DLD1 (cell line): ENCODE data around the gene PRDM10.
"Not testable (repeated sequence)": the region's sequence is repeated elsewhere in the genome, so short reads cannot be mapped to it uniquely, and the experiment has no call there.

Source experiments
- in situ Hi-C: cut with HindIII; loops from 2 replicates; pipeline ENCODE4 v1.10.0; 2017; ENCODE audit warnings: low sequenced_read_pairs

The PRDM10 gene

GRCh38 chr11:129918361-129918760, 84.3 kb downstream of the PRDM10 start:
- in situ Hi-C loops: no loop called here

- in situ Hi-C loops: no loop called here
Measured at GRCh38 chr11:129917231-129917630, 85.4 kb downstream of the PRDM10 start.

DNA sequence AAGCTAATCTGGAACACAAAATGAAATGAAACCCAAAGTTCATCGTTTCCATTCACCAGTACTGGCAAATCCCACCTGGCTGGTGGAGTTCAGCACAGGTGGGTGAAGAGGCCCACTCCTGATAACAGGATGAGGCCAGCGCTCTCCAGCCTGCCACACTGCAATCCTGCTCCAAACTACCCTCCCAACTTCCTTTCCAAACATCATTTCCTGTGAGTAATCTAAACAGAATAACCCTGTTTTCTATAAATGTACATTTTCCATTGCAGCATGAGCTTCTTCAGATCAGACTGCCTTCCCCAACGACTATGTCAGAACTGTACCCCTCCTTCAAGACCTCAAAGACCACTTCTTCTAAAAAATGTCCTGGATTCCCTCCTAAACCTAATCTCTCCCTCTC, 91.3 kb downstream of the PRDM10 start:
- in situ Hi-C loops: no loop called here

GRCh38 chr11:129910360-129910759, 92.3 kb downstream of the PRDM10 start:
- in situ Hi-C loops: no loop called here

DNA sequence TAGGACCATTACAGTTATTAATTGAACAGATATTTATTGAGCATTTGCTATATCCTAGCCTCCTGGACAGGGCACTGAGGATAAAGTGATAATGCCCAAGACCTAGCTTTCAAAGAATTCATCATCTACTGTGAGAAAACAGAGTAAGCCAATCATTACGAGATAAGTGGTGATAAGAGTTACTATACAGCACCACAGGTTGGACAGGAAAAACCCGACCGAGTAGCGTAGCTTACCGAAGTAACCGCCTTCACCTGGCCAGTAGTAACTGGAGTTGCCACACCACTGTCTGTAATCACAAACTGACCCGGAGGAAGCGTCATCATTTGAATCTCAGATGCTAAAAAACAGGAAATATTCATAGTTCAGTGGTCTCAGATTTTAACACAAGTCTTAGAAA, 97.2 kb downstream of the PRDM10 start:
- in situ Hi-C loops: no loop called here

GRCh38 chr11:129896062-129896461, 106.6 kb downstream of the PRDM10 start:
- in situ Hi-C loops: no loop called here

DNA sequence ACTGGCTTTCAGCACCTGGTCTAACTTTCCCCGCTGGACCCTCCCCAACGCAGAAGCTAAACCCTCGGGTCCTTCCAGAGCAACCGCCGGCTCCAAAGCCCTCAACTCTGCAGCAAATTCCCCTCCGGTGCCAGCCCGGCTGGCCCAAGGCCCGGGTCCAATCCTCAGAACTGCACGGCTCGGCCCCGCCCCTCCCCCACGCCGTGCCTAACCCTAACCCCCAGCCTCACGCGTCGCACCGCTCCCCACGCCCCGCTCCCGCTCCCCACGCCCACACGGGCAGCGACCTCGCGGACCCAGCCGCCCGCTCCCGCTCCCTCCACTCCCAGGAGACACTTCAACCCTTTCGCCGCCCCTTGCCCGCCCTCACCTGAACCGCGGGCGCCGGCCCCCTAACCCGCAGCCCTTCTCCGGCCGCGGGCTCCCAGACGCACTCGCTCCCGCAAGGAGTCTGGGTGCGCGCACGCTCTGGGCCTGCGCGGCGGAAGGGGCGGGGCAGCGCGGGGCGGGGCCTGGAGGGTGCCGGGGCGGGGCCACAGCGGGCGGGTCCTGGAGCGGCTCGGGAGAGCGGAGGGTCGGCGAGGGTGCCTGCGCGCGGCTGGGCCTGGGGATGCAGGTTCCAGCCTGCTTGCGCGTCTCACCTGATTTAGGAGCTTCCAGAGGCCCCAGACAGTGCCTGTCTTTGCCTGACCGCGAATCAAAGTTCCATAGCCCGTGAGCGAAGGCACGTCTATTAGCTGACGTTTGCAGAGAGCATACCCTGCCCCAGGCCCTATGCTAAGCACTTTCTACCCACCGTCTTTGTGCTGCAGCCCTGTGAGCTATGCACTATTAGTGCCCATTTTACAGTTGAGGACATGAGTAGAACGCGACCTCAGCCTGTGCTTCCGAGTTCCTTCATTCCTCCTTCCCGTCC, 107.3 kb downstream of the PRDM10 start, which contains the start of gene NFRKB:
Gene NFRKB, minus strand, starts transcription at position 453 of the 916 bp plus-strand sequence. CDS start 2,729 bp downstream, outside the sequence.
- in situ Hi-C loops: no loop called here

DNA sequence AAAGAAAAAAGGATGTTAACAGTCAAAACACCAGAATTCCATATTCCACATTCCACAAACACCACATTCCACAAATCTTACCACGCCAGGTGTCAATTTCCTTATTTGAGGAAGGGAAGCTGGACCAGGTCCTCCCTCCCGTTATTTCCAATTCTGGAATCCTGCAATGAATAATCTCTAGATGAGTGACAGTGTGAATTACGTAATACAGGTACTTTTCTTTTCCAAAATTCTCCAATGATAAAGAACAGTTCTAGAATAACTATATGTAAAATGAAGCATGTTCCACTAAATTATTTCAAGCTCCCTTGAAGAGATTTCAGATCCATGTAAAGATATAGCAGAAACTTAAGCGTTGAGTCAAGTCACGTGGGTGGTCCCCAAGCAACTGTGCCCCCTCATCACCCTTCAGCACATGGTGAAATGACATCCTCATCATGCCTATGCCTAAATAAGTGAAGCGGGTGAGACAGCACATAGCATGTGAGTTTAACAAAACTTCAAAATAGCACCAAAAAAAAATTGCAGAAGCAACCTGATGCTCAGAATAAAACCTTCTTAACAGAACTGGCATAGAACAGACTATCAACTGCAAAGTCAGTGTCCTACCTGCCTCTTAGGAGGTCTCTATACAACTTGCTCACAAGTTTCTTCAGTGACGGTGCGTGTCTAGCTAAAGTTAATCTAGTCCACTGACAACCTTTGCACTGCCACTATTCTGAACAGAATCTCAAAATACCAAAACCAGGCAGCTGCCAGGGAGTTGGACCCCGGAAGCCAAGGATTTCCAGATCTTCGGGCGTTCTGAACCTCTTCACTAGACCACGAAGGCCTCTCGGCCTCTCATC, 108.1 kb downstream of the PRDM10 start:
- in situ Hi-C loops: no loop called here

DNA sequence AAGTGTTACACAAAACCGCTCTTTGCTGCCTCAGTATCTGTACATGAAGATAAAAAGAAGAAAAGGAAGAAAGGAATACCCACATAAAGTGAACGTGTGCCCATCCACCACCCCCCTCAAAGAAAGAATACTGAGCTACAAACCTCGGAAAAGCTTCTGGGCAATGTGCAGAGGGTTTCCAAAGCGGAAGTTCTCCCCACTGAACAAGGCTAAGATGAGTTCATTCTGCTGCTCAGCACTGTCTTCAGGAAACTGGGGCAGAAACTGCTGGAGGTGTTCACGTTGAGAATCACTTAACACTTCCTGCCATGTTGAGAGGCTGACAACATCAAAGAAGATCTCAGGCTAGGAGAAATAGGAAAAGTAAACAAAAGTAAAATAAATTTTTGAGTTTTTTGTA, 114.2 kb downstream of the PRDM10 start:
- in situ Hi-C loops: no loop called here

- in situ Hi-C loops: no loop called here
Measured at GRCh38 chr11:129885381-129885780, 117.3 kb downstream of the PRDM10 start.

GRCh38 chr11:129884581-129884980, 118.1 kb downstream of the PRDM10 start:
- in situ Hi-C loops: no loop called here

DNA sequence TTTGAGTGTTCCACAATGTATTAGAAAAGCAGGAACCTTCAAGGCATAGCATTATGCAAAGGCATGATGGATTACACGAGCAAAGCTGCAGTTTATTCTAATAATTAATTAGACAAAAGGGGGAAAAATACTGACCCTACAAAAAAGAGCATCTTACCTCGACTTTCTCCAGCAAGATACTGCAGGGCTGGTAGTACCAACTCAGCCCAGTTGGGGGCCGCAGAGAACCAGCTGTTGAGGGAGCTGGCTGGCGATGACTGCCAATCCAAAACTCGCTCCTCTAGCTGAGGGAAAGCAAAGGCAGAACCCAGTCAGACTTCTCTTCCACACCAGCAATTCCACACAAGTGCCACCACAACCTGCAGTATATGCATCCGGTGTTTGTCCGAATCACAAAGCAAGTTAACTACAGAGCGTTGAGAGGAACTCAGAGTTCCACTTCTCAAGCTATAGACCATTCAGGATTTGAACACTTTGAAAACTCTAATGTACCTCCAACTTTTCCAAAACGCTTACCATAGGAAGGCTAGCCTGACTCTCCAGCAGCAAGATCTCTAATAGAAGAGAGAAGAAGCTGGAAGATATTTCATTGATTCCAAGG, 121.0 kb downstream of the PRDM10 start:
- in situ Hi-C loops: no loop called here

DNA sequence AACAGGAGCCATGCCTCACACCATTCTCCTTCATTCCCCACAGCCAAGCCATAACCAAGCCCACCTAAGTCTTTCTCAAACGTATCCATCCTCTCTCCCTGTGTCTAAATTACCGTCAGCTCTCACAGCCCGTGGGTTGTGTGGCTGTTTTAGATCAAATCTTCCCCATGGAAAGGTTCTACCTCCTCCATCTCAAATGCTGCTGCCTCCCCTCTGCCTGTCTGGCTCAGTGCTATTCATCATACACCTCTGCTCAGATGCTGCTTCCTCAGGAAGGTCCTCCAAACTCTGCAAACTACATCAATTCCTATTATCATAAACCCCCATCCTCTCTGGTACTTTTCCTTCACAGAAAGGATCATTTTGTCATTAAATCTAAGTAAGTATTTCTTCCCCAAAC, 122.3 kb downstream of the PRDM10 start:
- in situ Hi-C loops: no loop called here

- in situ Hi-C loops: no loop called here
Measured at GRCh38 chr11:129871914-129872313, 130.7 kb downstream of the PRDM10 start.

GRCh38 chr11:129868626-129869025, 134.0 kb downstream of the PRDM10 start:
- in situ Hi-C loops: not testable (repeated sequence)

GRCh38 chr11:129866311-129866710, 136.3 kb downstream of the PRDM10 start:
- in situ Hi-C loops: no loop called here

DNA sequence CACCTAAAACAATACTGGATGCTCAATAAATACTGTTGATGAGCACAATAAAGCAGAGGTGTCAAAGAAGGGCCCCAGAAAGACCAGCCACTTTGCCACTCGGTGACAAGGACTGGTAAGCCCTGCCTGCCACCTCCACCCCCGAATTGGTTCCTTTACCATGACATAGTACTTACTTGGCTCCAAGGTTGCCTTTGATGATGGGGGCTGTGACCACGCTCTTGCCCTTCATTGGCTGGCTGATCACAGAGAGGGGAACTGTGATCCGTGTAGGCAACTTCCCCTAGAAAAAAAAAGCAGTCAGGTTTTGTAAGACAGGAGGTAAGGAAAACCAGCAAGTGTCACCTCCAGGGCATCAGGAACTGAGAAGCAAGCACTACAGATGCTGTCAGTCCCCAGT, 136.9 kb downstream of the PRDM10 start:
- in situ Hi-C loops: no loop called here

DNA sequence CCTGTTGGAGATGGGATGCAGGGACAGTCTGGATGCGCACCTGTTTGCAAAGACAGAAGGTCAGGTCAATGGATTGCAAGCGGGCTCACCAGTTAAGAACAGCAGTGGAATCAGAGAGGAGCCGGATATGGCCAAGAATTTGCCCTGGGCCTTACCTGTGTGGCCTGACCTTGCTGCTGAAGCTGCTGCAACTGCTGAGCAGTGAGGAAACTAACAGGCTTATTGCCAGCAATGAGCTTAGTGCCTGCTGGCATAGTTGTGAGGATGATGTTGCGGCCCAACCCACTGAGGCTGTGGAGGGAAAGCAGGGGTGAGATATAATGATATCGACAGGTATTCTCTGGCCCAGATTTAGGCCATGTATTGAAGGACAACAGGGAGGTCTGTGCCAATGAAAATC, 137.8 kb downstream of the PRDM10 start:
- in situ Hi-C loops: no loop called here

GRCh38 chr11:129861702-129862522, 140.7 kb downstream of the PRDM10 start:
- in situ Hi-C loops: no loop called here

DNA sequence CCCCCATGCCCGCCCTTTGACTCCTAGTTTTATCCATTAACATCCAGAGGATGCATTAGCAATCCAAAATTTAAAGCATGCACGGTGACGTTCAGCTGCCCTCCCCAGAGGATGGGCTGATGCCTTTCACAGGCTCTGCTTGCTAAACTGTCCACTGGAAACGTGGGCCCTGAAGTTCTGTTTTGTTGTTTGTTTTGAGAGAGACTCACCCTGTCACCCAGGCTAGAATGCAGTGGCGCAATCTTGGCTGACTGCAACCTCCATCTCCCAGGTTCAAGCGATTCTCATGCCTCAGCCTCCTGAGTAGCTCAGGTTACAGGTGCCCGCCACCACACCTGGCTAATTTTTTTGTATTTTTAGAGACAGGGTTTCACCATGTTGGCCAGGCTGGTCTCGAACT, 146.6 kb downstream of the PRDM10 start:
- in situ Hi-C loops: no loop called here
